GM12872 (cell line): ENCODE measurements around the gene ELAVL3.

Experiments
- CTCF ChIP-seq: IDR thresholded peaks from 3 replicates; pipeline ENCODE4 v1.5.1; 2011; ENCODE audit warnings: low read depth, mild to moderate bottlenecking, low read length, moderate library complexity; ENCODE audit not compliant: insufficient read depth

The ELAVL3 gene

GRCh38 chr19:11506967-11507366 is 26.1 kb upstream of the ELAVL3 start:
- no peak for TF ChIP-seq CTCF

GRCh38 chr19:11506101-11506555 is 25.3 kb upstream of the ELAVL3 start:
- TF ChIP-seq CTCF: no peak

GRCh38 chr19:11505504-11506100 is 24.8 kb upstream of the ELAVL3 start, which contains the start of gene ZNF653:
TSS of gene ZNF653 (minus strand) at chr19:11505839. CDS start at chr19:11505786, 53 bp downstream.
- no peak for TF ChIP-seq CTCF

- TF ChIP-seq CTCF: no peak
Observed at GRCh38 chr19:11505032-11505503, 24.2 kb upstream of the ELAVL3 start.

GRCh38 chr19:11504502-11505031 is 23.7 kb upstream of the ELAVL3 start:
- TF ChIP-seq CTCF: no peak

- no peak for TF ChIP-seq CTCF
Observed at GRCh38 chr19:11499890-11500420, 19.1 kb upstream of the ELAVL3 start.

- TF ChIP-seq CTCF: no peak
Observed at GRCh38 chr19:11499220-11499726, 18.4 kb upstream of the ELAVL3 start.
